Suprapubic skin (tissue), 3 donors: ENCODE data around the gene NR2F1-AS1.

ENCODE experiments used
- POLR2A ChIP-seq, 2 donors: fragments of 450-650 bp; IDR thresholded peaks; one replicate each; pipeline ENCODE4 v1.6.1; 2017; ENCODE audit warnings: antibody characterized with exemption in 2 of 2, mild to moderate bottlenecking in 2 of 2, moderate library complexity in 2 of 2
- TF ChIP-seq, protein P1 (sequence below), 2 donors: fragments of 200-600 bp in 1 of 2; fragments of 450-650 bp in 1 of 2; sonication (generic) in 1 of 2; IDR thresholded peaks; one replicate each; pipeline ENCODE4 v1.5.1; 2016 to 2019; ENCODE audit warnings: antibody characterized with exemption in 2 of 2, mild to moderate bottlenecking in 1 of 2, moderate library complexity in 1 of 2

DNA sequence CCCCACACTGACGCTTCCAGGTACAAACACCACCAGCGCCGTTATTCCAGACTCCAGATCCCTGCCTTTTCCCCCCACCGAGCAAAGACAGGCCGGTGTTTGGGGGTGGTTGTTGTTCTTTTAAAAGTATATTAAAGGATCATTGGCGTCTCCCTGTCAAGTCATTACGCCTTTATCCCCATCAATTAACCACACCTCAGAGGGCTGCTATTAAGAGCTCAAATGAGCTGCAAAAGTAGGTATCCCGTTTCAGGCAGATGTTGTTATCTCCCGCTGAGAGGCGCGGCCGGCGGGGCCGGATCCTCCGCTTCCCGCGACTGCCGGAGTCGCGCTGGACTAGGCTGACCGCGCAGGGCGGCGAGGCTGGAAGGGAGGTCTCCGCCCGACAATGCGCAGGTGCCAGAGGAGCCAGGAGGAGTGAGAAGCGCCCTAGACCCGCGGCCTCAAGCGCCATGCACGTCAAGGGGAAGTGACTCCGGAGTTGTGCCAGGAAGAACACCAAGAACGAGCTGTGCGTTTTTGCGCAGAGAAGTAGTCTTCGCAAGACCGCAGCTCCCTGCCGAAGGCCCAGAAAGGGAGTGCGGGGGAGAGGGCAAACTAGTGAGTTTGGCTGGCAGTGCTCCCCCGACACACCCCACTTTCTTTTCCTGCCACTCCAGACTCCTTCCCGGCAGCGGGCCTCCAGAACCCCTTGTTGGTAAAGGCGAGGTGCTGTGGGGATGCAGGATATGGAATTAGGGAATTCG lies 8.2 kb downstream of the NR2F1-AS1 start:
- TF ChIP-seq, protein P1, sequence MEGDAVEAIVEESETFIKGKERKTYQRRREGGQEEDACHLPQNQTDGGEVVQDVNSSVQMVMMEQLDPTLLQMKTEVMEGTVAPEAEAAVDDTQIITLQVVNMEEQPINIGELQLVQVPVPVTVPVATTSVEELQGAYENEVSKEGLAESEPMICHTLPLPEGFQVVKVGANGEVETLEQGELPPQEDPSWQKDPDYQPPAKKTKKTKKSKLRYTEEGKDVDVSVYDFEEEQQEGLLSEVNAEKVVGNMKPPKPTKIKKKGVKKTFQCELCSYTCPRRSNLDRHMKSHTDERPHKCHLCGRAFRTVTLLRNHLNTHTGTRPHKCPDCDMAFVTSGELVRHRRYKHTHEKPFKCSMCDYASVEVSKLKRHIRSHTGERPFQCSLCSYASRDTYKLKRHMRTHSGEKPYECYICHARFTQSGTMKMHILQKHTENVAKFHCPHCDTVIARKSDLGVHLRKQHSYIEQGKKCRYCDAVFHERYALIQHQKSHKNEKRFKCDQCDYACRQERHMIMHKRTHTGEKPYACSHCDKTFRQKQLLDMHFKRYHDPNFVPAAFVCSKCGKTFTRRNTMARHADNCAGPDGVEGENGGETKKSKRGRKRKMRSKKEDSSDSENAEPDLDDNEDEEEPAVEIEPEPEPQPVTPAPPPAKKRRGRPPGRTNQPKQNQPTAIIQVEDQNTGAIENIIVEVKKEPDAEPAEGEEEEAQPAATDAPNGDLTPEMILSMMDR (IDR thresholded peaks at IDR 0.05), result no peak
- TF ChIP-seq POLR2A (IDR thresholded peaks at IDR 0.05), result no peak
